ENCODE measurements around the gene WBP1L. TPM values are rescaled to one million over a fixed set of nuclear protein-coding genes. Genes with fewer than 3 reads are reported as not detected.

Gene WBP1L
- total RNA-seq, 1 experiment from 2014 or later, result 23.8 TPM

DNA sequence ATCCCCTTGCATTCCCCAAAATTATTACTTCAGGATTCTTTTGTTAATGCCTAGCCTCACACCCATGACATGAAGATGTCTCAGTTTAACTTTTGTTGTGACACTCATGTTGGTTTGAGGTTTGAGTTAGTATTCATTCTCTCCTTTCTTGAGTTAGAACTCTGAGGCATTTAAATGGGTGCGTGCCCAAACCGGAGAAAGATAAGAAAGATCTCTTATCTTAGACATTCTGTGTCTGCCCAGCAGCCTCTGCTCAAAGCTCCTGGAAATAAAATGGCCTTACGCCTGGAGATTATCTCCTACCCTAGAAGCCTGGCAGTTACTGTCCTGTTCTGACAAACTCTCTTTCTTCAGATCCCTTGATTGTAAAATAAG, 26.3 kb downstream of the WBP1L start:
- Histone ChIP-seq H2AFZ (ENCODE audit: low read length) (no peak overlapping the region), H3F3A (ENCODE audit: low read length, unreplicated experiment) (no peaks in the 10 kb centered on the region), H3K9me2 (replicated peaks; ENCODE audit: low read length) (no peaks in the 10 kb centered on the region), H3K27ac (ENCODE audit: low read length) (peak overlapping the region; percentile 90), H3K4me1 (ENCODE audit: insufficient read depth, low read length) (peaks cover 14% of the 10 kb centered on the region), H3K9me3 (ENCODE audit: low read length) (no peaks in the 10 kb centered on the region), H4K20me1 (ENCODE audit: low read length) (no peaks in the 10 kb centered on the region), H3K4me2 (ENCODE audit: low read length) (peak overlapping the region; percentile 33), H3K36me3 (ENCODE audit: low read depth, low read length) (no peaks in the 10 kb centered on the region), H3K79me2 (ENCODE audit: low read length) (peaks cover 5% of the 10 kb centered on the region; the same call in 1 of the 2 replicates), H3K4me3 (ENCODE audit: low read length) (no peak overlapping the region), H3K27me3 (ENCODE audit: low read length) (no peaks in the 10 kb centered on the region), H3K9ac (ENCODE audit: low read length) (peak overlapping the region; percentile 51)
- TF ChIP-seq, protein P1, sequence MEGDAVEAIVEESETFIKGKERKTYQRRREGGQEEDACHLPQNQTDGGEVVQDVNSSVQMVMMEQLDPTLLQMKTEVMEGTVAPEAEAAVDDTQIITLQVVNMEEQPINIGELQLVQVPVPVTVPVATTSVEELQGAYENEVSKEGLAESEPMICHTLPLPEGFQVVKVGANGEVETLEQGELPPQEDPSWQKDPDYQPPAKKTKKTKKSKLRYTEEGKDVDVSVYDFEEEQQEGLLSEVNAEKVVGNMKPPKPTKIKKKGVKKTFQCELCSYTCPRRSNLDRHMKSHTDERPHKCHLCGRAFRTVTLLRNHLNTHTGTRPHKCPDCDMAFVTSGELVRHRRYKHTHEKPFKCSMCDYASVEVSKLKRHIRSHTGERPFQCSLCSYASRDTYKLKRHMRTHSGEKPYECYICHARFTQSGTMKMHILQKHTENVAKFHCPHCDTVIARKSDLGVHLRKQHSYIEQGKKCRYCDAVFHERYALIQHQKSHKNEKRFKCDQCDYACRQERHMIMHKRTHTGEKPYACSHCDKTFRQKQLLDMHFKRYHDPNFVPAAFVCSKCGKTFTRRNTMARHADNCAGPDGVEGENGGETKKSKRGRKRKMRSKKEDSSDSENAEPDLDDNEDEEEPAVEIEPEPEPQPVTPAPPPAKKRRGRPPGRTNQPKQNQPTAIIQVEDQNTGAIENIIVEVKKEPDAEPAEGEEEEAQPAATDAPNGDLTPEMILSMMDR (conservative IDR thresholded peaks at IDR 0.05; ENCODE audit: low read depth, low read length), result no peak
- TF ChIP-seq EZH2phosphoT487 (IDR thresholded peaks at IDR 0.05; ENCODE audit: borderline replicate concordance, low read length), result no peak
- TF ChIP-seq EZH2 (IDR thresholded peaks at IDR 0.05; ENCODE audit: low read length, unreplicated experiment), result no peak
- intact Hi-C loops (cut with micrococcal nuclease), result no loop called here
- DNase-seq, result no peak
- CTCF ChIA-PET, result no interaction called here
- no peak for ATAC-seq
- no TSS peak for BruUV-seq (replicated peaks)
- POLR2A ChIA-PET (ENCODE audit: unreplicated experiment), result interaction anchor here (0.6 kb wide), 1 partner anchor 627 kb away, joined by 4 read pairs; the partner anchor contains the start of gene PDCD11

DNA sequence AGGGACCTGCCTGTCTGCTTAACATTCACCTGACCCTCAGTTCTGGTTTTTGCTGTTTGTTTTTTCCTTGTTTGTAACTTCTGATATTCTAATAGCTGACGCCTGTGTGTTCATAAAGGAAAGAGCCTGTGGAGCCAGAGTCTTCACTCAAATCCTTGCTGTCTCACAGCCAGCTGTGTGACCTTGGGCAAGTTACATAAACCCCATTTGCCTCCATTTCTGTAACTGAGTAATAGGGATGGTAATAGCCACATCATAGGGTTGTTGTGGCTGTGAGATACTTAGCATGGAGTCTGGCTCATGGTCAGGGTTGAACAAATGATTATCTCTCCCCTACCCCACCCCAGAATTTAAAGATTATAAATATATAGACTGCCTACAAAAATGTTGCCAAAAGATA, 27.0 kb downstream of the WBP1L start:
- no TSS peak for BruUV-seq (replicated peaks)
- CTCF ChIA-PET, result no interaction called here
- no peak overlapping the region for H3K4me3 ChIP-seq (ENCODE audit: low read length)

DNA sequence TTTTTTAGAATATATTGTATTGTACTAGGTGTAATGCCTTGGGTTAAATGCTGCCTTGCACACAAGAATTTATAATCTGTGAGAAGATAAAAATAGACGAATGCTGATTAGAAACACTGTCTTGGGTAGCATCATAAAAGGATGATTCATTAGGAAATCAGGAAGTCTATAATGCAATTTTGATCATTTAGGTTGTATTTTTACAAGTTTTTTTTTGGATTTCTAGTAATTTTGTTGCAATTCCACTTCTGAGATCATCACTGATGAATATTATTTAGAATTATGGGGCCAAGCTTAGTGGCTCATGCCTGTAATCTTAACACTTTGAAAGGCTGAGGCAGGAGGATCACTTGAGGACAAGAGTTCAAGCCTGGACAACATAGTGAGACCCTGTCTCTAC, 29.6 kb downstream of the WBP1L start:
- Histone ChIP-seq H3K9me2 (replicated peaks; ENCODE audit: low read length) (no peaks in the 10 kb centered on the region), H3K4me3 (ENCODE audit: low read length) (no peak overlapping the region), H4K20me1 (ENCODE audit: low read length) (no peaks in the 10 kb centered on the region), H3K79me2 (ENCODE audit: low read length) (no peaks in the 10 kb centered on the region), H3K9ac (ENCODE audit: low read length) (no peak overlapping the region), H3K4me2 (ENCODE audit: low read length) (no peak overlapping the region), H3K27ac (ENCODE audit: low read length) (no peak overlapping the region), H3K4me1 (ENCODE audit: insufficient read depth, low read length) (peaks cover 14% of the 10 kb centered on the region), H3K9me3 (ENCODE audit: low read length) (no peaks in the 10 kb centered on the region), H3F3A (ENCODE audit: low read length, unreplicated experiment) (no peaks in the 10 kb centered on the region), H3K27me3 (ENCODE audit: low read length) (no peaks in the 10 kb centered on the region), H2AFZ (ENCODE audit: low read length) (no peak overlapping the region), H3K36me3 (ENCODE audit: low read depth, low read length) (no peaks in the 10 kb centered on the region)
- DNase-seq, result no peak
- BruUV-seq (replicated peaks), result no TSS peak
- POLR2A ChIA-PET (ENCODE audit: unreplicated experiment), result no interaction called here
- intact Hi-C loops (cut with micrococcal nuclease), result no loop called here
- CTCF ChIA-PET, result no interaction called here
- ATAC-seq, result no peak
- TF ChIP-seq EZH2 (IDR thresholded peaks at IDR 0.05; ENCODE audit: low read length, unreplicated experiment) (no peak), EZH2phosphoT487 (IDR thresholded peaks at IDR 0.05; ENCODE audit: borderline replicate concordance, low read length) (no peak)
- TF ChIP-seq, protein P1 (conservative IDR thresholded peaks at IDR 0.05; ENCODE audit: low read depth, low read length), result no peak

More for the DNA sequence above, 27.0 kb downstream of the WBP1L start:
- Histone ChIP-seq H3K4me1 (ENCODE audit: insufficient read depth, low read length) (peaks cover 14% of the 10 kb centered on the region), H4K20me1 (ENCODE audit: low read length) (no peaks in the 10 kb centered on the region), H3K9me2 (replicated peaks; ENCODE audit: low read length) (no peaks in the 10 kb centered on the region), H3K4me2 (ENCODE audit: low read length) (no peak overlapping the region), H3K36me3 (ENCODE audit: low read depth, low read length) (no peaks in the 10 kb centered on the region), H3F3A (ENCODE audit: low read length, unreplicated experiment) (no peaks in the 10 kb centered on the region), H3K27me3 (ENCODE audit: low read length) (no peaks in the 10 kb centered on the region), H3K9ac (ENCODE audit: low read length) (no peak overlapping the region), H2AFZ (ENCODE audit: low read length) (no peak overlapping the region), H3K79me2 (ENCODE audit: low read length) (0 out of 2 replicates have a peak, but pooled peaks cover 5% of the 10 kb centered on the region), H3K9me3 (ENCODE audit: low read length) (no peaks in the 10 kb centered on the region), H3K27ac (ENCODE audit: low read length) (peak overlapping the region; percentile 90; the same call in 1 of the 2 replicates)
- no peak for ATAC-seq
- intact Hi-C loops (cut with micrococcal nuclease), result no loop called here
- DNase-seq, result no peak
- TF ChIP-seq EZH2phosphoT487 (IDR thresholded peaks at IDR 0.05; ENCODE audit: borderline replicate concordance, low read length), result no peak
- TF ChIP-seq EZH2 (IDR thresholded peaks at IDR 0.05; ENCODE audit: low read length, unreplicated experiment), result no peak
- TF ChIP-seq, protein P1 (conservative IDR thresholded peaks at IDR 0.05; ENCODE audit: low read depth, low read length), result no peak
- POLR2A ChIA-PET (ENCODE audit: unreplicated experiment), result no interaction called here

All from PC-3 (cell line).